ENCODE measurements around the gene C14orf180. TPM values are rescaled to one million over a fixed set of nuclear protein-coding genes. Genes with fewer than 3 reads are reported as not detected.

The C14orf180 gene
- total RNA-seq, 2 donors from 2014 or later = 1.1 to 5.1 TPM

DNA sequence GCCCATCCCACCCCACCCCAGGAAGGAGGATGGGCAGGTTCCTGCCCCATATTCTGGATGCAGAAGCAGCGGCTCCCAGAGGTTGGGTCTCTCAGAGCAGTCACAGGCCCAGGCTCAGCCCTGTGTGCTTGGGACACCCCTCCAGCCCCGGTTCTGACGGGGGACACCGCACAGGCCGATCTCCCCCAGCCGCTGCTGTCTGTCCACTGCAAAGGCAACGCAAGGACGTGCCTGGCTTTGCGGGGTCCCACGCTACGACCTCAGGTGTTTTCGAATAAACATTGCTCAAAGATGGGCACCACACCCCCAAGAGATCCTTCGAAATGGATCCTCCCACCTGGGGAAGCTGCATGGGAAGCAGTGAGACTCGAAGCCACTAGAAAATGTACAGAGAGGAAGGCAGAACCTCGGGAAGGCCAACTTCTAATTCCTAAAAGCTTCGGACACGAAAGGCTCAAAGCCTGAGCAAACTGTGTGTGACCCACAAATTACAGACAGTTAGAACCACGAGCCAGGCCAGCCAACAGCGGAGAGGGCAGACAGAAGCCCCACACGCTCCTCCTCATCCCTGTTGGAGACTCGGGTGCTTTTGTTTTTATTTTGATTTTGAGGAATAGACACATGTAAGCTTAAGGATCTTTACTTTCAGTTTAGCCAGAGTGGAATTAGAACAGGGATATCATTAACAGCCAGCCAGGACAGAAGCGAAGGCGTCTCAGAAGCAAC lies 10.8 kb downstream of the C14orf180 start:
- no peak overlapping the region for H3K27ac ChIP-seq
- no peaks in the 10 kb centered on the region for H3K9me3 ChIP-seq
- ATAC-seq (ENCODE audit: insufficient number of reproducible peaks, low FRiP score, low read depth) (no peak), DNase-seq (ENCODE audit: low spot score) (no peak)
- peaks cover 11 to 22% of the 10 kb centered on the region in 2 donors for H3K4me1 ChIP-seq (ENCODE audit: control insufficient read depth in 1 of 2, low read depth in 2 of 2)
- no peaks in the 10 kb centered on the region for H3K36me3 ChIP-seq
- TF ChIP-seq, protein P1, sequence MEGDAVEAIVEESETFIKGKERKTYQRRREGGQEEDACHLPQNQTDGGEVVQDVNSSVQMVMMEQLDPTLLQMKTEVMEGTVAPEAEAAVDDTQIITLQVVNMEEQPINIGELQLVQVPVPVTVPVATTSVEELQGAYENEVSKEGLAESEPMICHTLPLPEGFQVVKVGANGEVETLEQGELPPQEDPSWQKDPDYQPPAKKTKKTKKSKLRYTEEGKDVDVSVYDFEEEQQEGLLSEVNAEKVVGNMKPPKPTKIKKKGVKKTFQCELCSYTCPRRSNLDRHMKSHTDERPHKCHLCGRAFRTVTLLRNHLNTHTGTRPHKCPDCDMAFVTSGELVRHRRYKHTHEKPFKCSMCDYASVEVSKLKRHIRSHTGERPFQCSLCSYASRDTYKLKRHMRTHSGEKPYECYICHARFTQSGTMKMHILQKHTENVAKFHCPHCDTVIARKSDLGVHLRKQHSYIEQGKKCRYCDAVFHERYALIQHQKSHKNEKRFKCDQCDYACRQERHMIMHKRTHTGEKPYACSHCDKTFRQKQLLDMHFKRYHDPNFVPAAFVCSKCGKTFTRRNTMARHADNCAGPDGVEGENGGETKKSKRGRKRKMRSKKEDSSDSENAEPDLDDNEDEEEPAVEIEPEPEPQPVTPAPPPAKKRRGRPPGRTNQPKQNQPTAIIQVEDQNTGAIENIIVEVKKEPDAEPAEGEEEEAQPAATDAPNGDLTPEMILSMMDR (IDR thresholded peaks at IDR 0.05) = no peak
- no peaks in the 10 kb centered on the region for H3K27me3 ChIP-seq (replicated peaks; ENCODE audit: insufficient read depth)
- H3K4me3 ChIP-seq = no peak overlapping the region

DNA sequence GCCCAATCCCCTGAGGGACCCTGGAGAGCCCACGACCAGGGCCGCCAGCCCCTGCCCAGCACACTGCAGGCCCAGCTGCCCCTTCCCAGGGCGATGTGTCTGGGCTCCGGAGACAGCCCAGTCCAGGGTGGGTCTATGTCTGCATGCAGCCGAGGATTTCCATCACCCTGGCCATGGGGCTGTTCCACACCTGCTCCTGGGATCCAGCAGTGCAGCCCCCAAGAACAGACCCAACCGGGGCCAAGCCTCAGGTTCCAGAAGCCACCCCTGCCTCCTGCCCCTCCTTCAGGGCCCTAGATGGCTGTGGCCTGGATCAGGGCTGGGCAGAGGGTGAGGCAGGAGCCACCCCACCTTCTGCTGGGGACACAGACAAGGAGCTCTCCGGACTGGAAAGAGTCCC lies 11.5 kb downstream of the C14orf180 start:
- TF ChIP-seq, protein P1 (IDR thresholded peaks at IDR 0.05) = no peak
- no peak overlapping the region for H3K27ac ChIP-seq
- DNase-seq (ENCODE audit: low spot score) (no peak), ATAC-seq (ENCODE audit: insufficient number of reproducible peaks, low FRiP score, low read depth) (no peak)
- H3K4me3 ChIP-seq = no peak overlapping the region
- no peaks in the 10 kb centered on the region for H3K36me3 ChIP-seq
- H3K9me3 ChIP-seq = no peaks in the 10 kb centered on the region
- no peaks in the 10 kb centered on the region for H3K27me3 ChIP-seq (replicated peaks; ENCODE audit: insufficient read depth)
- H3K4me1 ChIP-seq (ENCODE audit: control insufficient read depth in 1 of 2, low read depth in 2 of 2) = peaks cover 11 to 16% of the 10 kb centered on the region in 2 donors

DNA sequence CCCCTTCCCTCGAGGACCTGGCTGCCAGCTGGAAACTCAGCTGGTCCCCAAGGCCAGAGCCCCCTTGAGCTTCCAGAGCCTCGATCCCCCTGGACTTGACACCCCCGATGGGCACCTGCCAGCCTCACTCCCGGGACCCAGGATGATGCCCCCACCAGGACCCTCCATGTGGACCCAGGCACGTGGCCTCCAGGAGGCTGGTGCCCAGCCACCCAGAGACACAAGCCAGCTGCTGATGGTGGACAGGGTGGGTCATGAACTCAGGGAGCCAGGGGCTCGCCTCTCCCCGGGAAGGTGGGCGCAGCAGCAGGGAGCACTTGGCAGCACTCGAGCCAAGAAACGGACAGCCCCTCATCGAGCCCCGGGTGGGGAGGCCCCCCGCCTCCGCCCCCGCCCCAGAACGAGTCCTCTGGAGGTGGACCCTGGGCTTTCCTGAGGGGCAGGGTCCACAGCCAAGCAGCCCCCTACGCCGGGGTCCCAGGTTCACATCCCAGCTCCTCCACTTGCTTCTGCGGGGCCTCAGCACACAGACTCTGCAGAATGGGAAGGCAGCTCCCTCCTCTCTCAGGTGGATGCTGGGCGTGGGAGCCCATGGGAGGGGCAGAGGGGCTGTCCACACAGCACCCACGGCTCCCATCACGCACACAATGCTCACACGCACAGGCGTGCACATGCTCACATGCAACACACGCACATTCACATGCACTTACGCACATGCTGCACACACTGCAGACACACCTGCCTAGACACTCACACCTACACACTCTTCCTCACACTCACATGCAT lies 12.1 kb downstream of the C14orf180 start:
- ATAC-seq (ENCODE audit: insufficient number of reproducible peaks, low FRiP score, low read depth) (no peak), DNase-seq (ENCODE audit: low spot score) (no peak)
- TF ChIP-seq, protein P1 (IDR thresholded peaks at IDR 0.05) = no peak
- H3K9me3 ChIP-seq = no peaks in the 10 kb centered on the region
- no peak overlapping the region for H3K4me3 ChIP-seq
- peaks cover 6 to 11% of the 10 kb centered on the region in 2 donors for H3K4me1 ChIP-seq (ENCODE audit: control insufficient read depth in 1 of 2, low read depth in 2 of 2)
- no peak overlapping the region for H3K27ac ChIP-seq
- no peaks in the 10 kb centered on the region for H3K27me3 ChIP-seq (replicated peaks; ENCODE audit: insufficient read depth)
- no peaks in the 10 kb centered on the region for H3K36me3 ChIP-seq

DNA sequence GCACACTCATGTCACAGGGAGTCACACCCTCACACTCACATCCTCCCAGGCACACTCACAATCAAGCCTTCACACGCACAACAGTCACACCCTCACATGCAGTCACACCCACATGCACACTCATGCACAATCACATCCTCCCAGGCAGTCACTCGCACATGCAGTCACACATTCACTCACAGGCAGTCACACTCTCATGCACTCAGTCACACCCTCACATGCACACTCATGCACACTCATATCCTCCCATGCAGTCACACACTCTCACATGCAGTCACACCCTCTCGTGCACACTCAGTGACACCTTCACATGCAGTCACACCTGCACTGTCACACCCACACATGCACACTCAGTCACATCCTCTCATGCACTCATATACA lies 12.7 kb downstream of the C14orf180 start:
- ATAC-seq (ENCODE audit: insufficient number of reproducible peaks, low FRiP score, low read depth) (no peak), DNase-seq (ENCODE audit: low spot score) (no peak)
- no peak overlapping the region for H3K27ac ChIP-seq
- TF ChIP-seq, protein P1 (IDR thresholded peaks at IDR 0.05) = no peak
- no peaks in the 10 kb centered on the region for H3K9me3 ChIP-seq
- no peaks in the 10 kb centered on the region for H3K27me3 ChIP-seq (replicated peaks; ENCODE audit: insufficient read depth)
- no peaks in the 10 kb centered on the region for H3K36me3 ChIP-seq
- peaks cover 2 to 5% of the 10 kb centered on the region in 2 donors for H3K4me1 ChIP-seq (ENCODE audit: control insufficient read depth in 1 of 2, low read depth in 2 of 2)
- H3K4me3 ChIP-seq = no peak overlapping the region

DNA sequence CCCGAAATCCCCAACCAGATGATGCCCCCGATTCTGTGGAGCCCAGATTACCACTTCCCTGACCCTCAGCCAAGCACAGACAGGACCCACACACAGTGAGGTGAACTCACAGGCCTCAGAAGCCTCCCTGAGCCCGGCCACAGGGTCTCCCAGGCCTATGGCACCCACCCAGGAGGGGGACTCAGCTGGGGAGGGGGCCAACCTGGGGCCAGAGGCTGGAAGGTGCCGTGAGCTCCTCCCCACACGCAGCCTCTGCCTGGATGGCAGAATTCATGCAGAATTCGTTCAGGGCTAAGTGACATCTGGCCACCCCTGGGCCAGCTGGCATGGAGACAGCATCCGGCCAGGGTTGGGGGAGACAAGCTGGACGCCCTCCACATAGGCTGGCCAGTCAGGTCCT lies 13.2 kb downstream of the C14orf180 start:
- TF ChIP-seq, protein P1 (IDR thresholded peaks at IDR 0.05) = no peak
- DNase-seq (ENCODE audit: low spot score) (no peak), ATAC-seq (ENCODE audit: insufficient number of reproducible peaks, low FRiP score, low read depth) (no peak)
- H3K27ac ChIP-seq = no peak overlapping the region
- H3K4me3 ChIP-seq = no peak overlapping the region
- no peaks in the 10 kb centered on the region for H3K4me1 ChIP-seq (ENCODE audit: control insufficient read depth in 1 of 2, low read depth in 2 of 2)
- no peaks in the 10 kb centered on the region for H3K36me3 ChIP-seq
- no peaks in the 10 kb centered on the region for H3K9me3 ChIP-seq
- no peaks in the 10 kb centered on the region for H3K27me3 ChIP-seq (replicated peaks; ENCODE audit: insufficient read depth)

Measured in thoracic aorta (tissue), 2 donors.